HepG2 (cell line): ENCODE results near the gene SUPT4H1.

Source experiments
- CENPT ChIP-seq: sonication (generic); formaldehyde crosslinking; IDR thresholded peaks from 2 replicates; pipeline ENCODE4 v1.8.0; 2022; ENCODE audit warnings: low read depth, mild to moderate bottlenecking, moderate library complexity, missing genetic modification reagents
- GATA4 ChIP-seq: sonication (generic); IDR thresholded peaks from 2 replicates; pipeline ENCODE4 v1.6.1; 2016; ENCODE audit warnings: antibody characterized with exemption, low read depth, borderline replicate concordance
- MLX ChIP-seq: IDR thresholded peaks from 2 replicates; pipeline ENCODE4 v1.6.1; 2016
- MXI1 ChIP-seq: IDR thresholded peaks from 3 replicates; pipeline ENCODE4 v1.6.1; 2012; ENCODE audit warnings: low read depth, low read length, inconsistent platforms, borderline replicate concordance
- POLR2AphosphoS5 ChIP-seq: IDR thresholded peaks from 2 replicates; pipeline ENCODE4 v1.6.1; 2012; ENCODE audit warnings: low read depth, low read length
- SAP130 ChIP-seq: IDR thresholded peaks from 2 replicates; pipeline ENCODE4 v1.6.1; 2016; ENCODE audit warnings: low read depth
- TP53 ChIP-seq: sonication (generic); formaldehyde crosslinking; conservative IDR thresholded peaks from 2 replicates; pipeline ENCODE4 v1.4.0; 2020; ENCODE audit warnings: missing genetic modification reagents

- no peak for TF ChIP-seq CENPT (CRISPR knock-in tag)
- no peak for TF ChIP-seq MLX
- no peak for TF ChIP-seq GATA4
- no peak for TF ChIP-seq TP53 (CRISPR knock-in tag)
- TF ChIP-seq SAP130 (CRISPR knock-in tag): no peak
- TF ChIP-seq POLR2AphosphoS5: no peak
- no peak for TF ChIP-seq MXI1
Measured at GRCh38 chr17:58356231-58356630, 4.2 kb upstream of the SUPT4H1 start.
